ENCODE measurements around the gene NAGPA. TPM values are rescaled to one million over a fixed set of nuclear protein-coding genes. Genes with fewer than 3 reads are reported as not detected.

The NAGPA gene
- total RNA-seq, 2 experiments from 2014 or later, result 10.1 to 11.3 TPM

DNA sequence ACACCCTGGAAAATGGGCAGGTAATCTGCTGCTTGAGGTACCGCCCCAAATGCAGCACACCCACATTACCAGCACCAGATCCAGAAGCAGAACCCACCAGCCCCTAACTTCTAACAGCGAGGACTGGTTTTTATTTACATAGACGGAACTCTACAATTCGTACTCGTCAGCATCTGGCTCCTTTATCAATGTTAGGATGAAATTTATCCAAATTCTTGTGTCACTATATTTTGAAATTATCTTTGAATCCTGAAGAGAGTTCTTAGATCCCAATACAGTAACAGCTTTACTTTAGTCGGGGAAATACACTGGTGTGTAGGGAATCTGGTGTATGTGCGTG is 37.6 kb upstream of the NAGPA start:
- ATAC-seq, result no peak
- H3K27me3 Mint-ChIP-seq, result no peaks in the 10 kb centered on the region
- peaks cover 26% of the 10 kb centered on the region for H3K4me1 Mint-ChIP-seq (ENCODE audit: low read depth)
- ChIA-PET CTCF (interaction anchor here (1.0 to 2.6 kb wide), 3 partner anchors 15 to 21 kb away, joined by 3 to 8 read pairs (median 3); no protein-coding TSS in a partner anchor), POLR2A (interaction anchor here (1.1 to 2.0 kb wide), 3 partner anchors 11 to 37 kb away, joined by 3 to 8 read pairs (median 6); no protein-coding TSS in a partner anchor)
- H3K9me3 Mint-ChIP-seq, result no peaks in the 10 kb centered on the region
- no peak for DNase-seq
- TF ChIP-seq, protein P1, sequence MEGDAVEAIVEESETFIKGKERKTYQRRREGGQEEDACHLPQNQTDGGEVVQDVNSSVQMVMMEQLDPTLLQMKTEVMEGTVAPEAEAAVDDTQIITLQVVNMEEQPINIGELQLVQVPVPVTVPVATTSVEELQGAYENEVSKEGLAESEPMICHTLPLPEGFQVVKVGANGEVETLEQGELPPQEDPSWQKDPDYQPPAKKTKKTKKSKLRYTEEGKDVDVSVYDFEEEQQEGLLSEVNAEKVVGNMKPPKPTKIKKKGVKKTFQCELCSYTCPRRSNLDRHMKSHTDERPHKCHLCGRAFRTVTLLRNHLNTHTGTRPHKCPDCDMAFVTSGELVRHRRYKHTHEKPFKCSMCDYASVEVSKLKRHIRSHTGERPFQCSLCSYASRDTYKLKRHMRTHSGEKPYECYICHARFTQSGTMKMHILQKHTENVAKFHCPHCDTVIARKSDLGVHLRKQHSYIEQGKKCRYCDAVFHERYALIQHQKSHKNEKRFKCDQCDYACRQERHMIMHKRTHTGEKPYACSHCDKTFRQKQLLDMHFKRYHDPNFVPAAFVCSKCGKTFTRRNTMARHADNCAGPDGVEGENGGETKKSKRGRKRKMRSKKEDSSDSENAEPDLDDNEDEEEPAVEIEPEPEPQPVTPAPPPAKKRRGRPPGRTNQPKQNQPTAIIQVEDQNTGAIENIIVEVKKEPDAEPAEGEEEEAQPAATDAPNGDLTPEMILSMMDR (IDR thresholded peaks at IDR 0.05), result no peak
- intact Hi-C loops (cut with micrococcal nuclease), result no loop called here
- peak overlapping the region; percentile 94 for H3K4me3 Mint-ChIP-seq
- peak overlapping the region; percentile 96 for H3K27ac Mint-ChIP-seq
- H3K36me3 Mint-ChIP-seq (ENCODE audit: low read depth), result peaks cover 20% of the 10 kb centered on the region

DNA sequence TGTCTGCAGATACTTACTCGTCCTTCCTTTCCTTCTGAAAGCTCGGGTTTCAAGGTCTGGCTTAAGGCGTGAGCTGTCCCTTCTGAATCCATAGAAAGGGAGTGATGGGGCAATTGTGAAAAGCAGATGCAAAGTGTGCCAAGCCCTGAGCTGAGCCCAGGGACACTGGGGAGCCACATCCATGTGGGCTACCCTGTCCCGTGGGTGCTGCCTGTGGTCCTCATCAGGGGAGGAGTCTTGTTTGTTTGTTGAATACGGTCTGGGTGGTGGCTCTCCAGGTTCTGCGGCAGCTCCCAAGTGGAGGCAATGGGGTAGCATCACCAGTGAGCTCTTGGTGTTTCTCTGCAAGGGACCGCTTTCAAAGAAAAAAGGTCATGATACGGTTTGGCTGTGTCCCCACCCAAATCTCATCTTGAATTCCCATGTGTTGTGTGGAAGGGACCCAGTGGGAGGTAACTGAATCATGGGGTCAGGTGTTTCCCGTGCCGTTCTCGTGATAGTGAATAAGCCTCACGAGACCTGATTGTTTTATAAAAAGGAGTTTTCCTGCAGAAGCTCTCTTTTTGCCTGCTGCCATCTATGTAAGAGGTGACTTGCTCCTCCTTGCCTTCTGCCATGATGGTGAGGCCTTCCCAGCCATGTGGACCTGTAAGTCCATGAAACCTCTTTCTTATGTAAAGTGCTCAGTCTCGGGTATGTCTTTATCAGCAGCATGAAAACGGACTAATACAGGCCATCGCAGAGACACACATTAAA is 36.9 kb upstream of the NAGPA start:
- Mint-ChIP-seq H3K36me3 (ENCODE audit: low read depth) (peaks cover 16% of the 10 kb centered on the region), H3K9me3 (no peaks in the 10 kb centered on the region), H3K4me3 (peak overlapping the region; percentile 94), H3K27ac (peak overlapping the region; percentile 96), H3K4me1 (ENCODE audit: low read depth) (peaks cover 26% of the 10 kb centered on the region), H3K27me3 (no peaks in the 10 kb centered on the region)
- POLR2A ChIA-PET, result interaction anchor here (1.1 to 2.0 kb wide), 3 partner anchors 12 to 36 kb away, joined by 3 to 8 read pairs (median 6); no protein-coding TSS in a partner anchor
- intact Hi-C loops (cut with micrococcal nuclease), result no loop called here
- DNase-seq (no peak), ATAC-seq (no peak)
- CTCF ChIA-PET, result interaction anchor here (0.9 to 2.6 kb wide), 3 partner anchors 14 to 22 kb away, joined by 3 to 8 read pairs (median 3); no protein-coding TSS in a partner anchor
- TF ChIP-seq, protein P1 (IDR thresholded peaks at IDR 0.05), result no peak

- ChIA-PET CTCF (interaction anchor here (0.9 to 2.6 kb wide), 2 partner anchors 13 to 23 kb away, joined by 3 to 8 read pairs; no protein-coding TSS in a partner anchor), POLR2A (no interaction called here)
- H3K4me3 Mint-ChIP-seq, result no peak overlapping the region
- H3K27me3 Mint-ChIP-seq, result no peaks in the 10 kb centered on the region
- no peak for ATAC-seq
- intact Hi-C loops (cut with micrococcal nuclease), result no loop called here
- no peak overlapping the region for H3K27ac Mint-ChIP-seq
- DNase-seq, result no peak
- TF ChIP-seq, protein P1 (IDR thresholded peaks at IDR 0.05), result no peak
- H3K36me3 Mint-ChIP-seq (ENCODE audit: low read depth), result peaks cover 9% of the 10 kb centered on the region
- H3K9me3 Mint-ChIP-seq, result no peaks in the 10 kb centered on the region
- peaks cover 26% of the 10 kb centered on the region for H3K4me1 Mint-ChIP-seq (ENCODE audit: low read depth)
Observed at GRCh38 chr16:5069854-5070253, 36.1 kb upstream of the NAGPA start.

DNA sequence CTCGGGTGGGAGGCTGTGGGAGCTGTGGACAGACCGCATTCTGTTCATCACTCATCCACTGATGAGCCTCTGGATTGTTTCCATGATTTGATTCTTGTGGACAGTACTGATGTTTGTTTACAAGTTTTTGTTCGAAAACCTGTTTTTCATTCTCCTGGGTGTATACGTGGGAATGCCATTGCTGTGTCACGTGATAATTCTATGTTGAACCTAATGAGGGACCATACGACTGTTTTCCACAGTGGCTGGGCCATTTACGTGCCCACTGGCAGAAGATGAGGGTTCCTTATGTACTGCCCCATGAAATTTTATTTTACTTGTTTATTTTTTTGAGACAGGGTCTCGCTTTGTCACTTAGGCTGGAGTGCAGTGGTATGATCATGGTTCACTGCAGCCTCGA is 35.3 kb upstream of the NAGPA start:
- TF ChIP-seq, protein P1 (IDR thresholded peaks at IDR 0.05), result no peak
- CTCF ChIA-PET, result interaction anchor here (2.6 kb wide), 1 partner anchor 23 kb away, joined by 8 read pairs; no protein-coding TSS in a partner anchor
- ATAC-seq (no peak), DNase-seq (no peak)
- Mint-ChIP-seq H3K4me1 (ENCODE audit: low read depth) (peaks cover 21% of the 10 kb centered on the region), H3K27me3 (no peaks in the 10 kb centered on the region), H3K27ac (no peak overlapping the region), H3K36me3 (ENCODE audit: low read depth) (peaks cover 7% of the 10 kb centered on the region), H3K4me3 (no peak overlapping the region), H3K9me3 (no peaks in the 10 kb centered on the region)
- intact Hi-C loops (cut with micrococcal nuclease), result no loop called here
- POLR2A ChIA-PET, result no interaction called here

- H3K4me3 Mint-ChIP-seq, result no peak overlapping the region
- no peak for DNase-seq
- no peaks in the 10 kb centered on the region for H3K9me3 Mint-ChIP-seq
- ATAC-seq, result no peak
- ChIA-PET POLR2A (interaction anchor here (0.7 kb wide), 1 partner anchor 32 kb away, joined by 3 read pairs; the partner anchor contains the start of gene NAGPA), CTCF (no interaction called here)
- no peaks in the 10 kb centered on the region for H3K36me3 Mint-ChIP-seq (ENCODE audit: low read depth)
- intact Hi-C loops (cut with micrococcal nuclease), result no loop called here
- peaks cover 9% of the 10 kb centered on the region for H3K4me1 Mint-ChIP-seq (ENCODE audit: low read depth)
- no peak overlapping the region for H3K27ac Mint-ChIP-seq
- no peaks in the 10 kb centered on the region for H3K27me3 Mint-ChIP-seq
- TF ChIP-seq, protein P1 (IDR thresholded peaks at IDR 0.05), result no peak
Observed at GRCh38 chr16:5066511-5066910, 32.8 kb upstream of the NAGPA start.

Data from activated CD8-positive, alpha-beta T cell treated with anti-CD3 and anti-CD28 coated beads for 36 hours (primary cell).